B cell (primary cell): Measurements from ENCODE around the gene ANO9. TPM values are rescaled to one million over a fixed set of nuclear protein-coding genes. Genes with fewer than 3 reads are reported as not detected.

Source experiments
- ATAC-seq: fragments of 200-7000 bp; cut with Tn5 transposase; one replicate; pipeline ENCODE4 v1.10.0; 2021; ENCODE audit warnings: low read depth, mild to moderate bottlenecking, moderate number of reproducible peaks, moderate library complexity
- CTCF ChIA-PET: fragments of 350-600 bp; sonication (Branson Sonifier 250); formaldehyde crosslinking; loops from one replicate; lab custom pipeline; 2021; ENCODE audit warnings: antibody characterized with exemption, inconsistent platforms; lab: Charles Lee
- POLR2A ChIA-PET: fragments of 350-600 bp; sonication (Branson Sonifier 250); formaldehyde crosslinking; loops from one replicate; lab custom pipeline; 2021; ENCODE audit warnings: antibody characterized with exemption; lab: Charles Lee
- DNase-seq: peaks from one replicate; pipeline ENCODE4 v3.0.0; 2013
- H2AFZ ChIP-seq: 2 replicates; pipeline ENCODE4 v1.6.1; 2012; ENCODE audit warnings: mild to moderate bottlenecking, low read depth, low read length; ENCODE audit not compliant: insufficient read depth, poor library complexity, severe bottlenecking
- H3K27ac ChIP-seq, 2 donors: 1 replicate in 1 of 2; 2 replicates in 1 of 2; pipeline ENCODE4 v1.5.1; 2012 to 2013; ENCODE audit warnings: low read length in 2 of 2, mild to moderate bottlenecking in 2 of 2, moderate library complexity in 1 of 2
- H3K27me3 ChIP-seq, 4 experiments: fragments of 200-600 bp in 1 of 4; sonication (generic) in 1 of 4; replicated peaks in 1 of 4; 1 replicate in 2 of 4; 2 replicates in 2 of 4; pipeline versions ENCODE4 v1.6.1 to v1.7.0; 2013 to 2016; ENCODE audit warnings: low read length in 3 of 4, mild to moderate bottlenecking in 2 of 4, mixed read lengths in 1 of 4, moderate library complexity in 1 of 4; ENCODE audit not compliant: insufficient read depth in 4 of 4, control insufficient read depth in 3 of 4; ENCODE audit errors: control extremely low read depth in 1 of 4
- H3K36me3 ChIP-seq, 2 experiments: replicated peaks in 1 of 2; 1 replicate in 1 of 2; 2 replicates in 1 of 2; pipeline versions ENCODE4 v1.6.1 to v1.7.1; 2013; ENCODE audit warnings: low read length in 1 of 2; ENCODE audit not compliant: insufficient read depth in 2 of 2, control insufficient read depth in 1 of 2; ENCODE audit errors: control extremely low read depth in 1 of 2, extremely low read depth in 1 of 2
- H3K4me1 ChIP-seq, 2 donors: fragments of 200-600 bp in 1 of 2; sonication (generic) in 1 of 2; 1 replicate in 1 of 2; 2 replicates in 1 of 2; pipeline versions ENCODE4 v1.5.1 to v1.6.1; 2013 to 2017; ENCODE audit warnings: low read length in 2 of 2; ENCODE audit not compliant: control insufficient read depth in 2 of 2, insufficient read depth in 2 of 2
- H3K4me2 ChIP-seq: replicated peaks from 2 replicates; pipeline ENCODE3; 2012; ENCODE audit warnings: mild to moderate bottlenecking, low read depth, low read length; ENCODE audit not compliant: poor library complexity, severe bottlenecking
- H3K4me3 ChIP-seq, 5 experiments: fragments of 200-600 bp in 1 of 5; sonication (generic) in 1 of 5; 1 replicate in 3 of 5; 2 replicates in 2 of 5; pipeline versions ENCODE4 v1.5.1 to v1.7.0; 2011 to 2016; ENCODE audit warnings: low read length in 4 of 5, mild to moderate bottlenecking in 4 of 5, low read depth in 2 of 5, control low read depth in 1 of 5, moderate library complexity in 1 of 5; ENCODE audit not compliant: insufficient read depth in 1 of 5; ENCODE audit errors: control extremely low read depth in 1 of 5, extremely low read depth in 1 of 5
- H3K79me2 ChIP-seq: fragments of 200-600 bp; sonication (generic); one replicate; pipeline ENCODE4 v1.6.0; 2016; ENCODE audit warnings: low read length; ENCODE audit not compliant: control insufficient read depth, insufficient read depth
- H3K9ac ChIP-seq: fragments of 200-600 bp; sonication (generic); 2 replicates; pipeline ENCODE4 v1.6.1; 2017; ENCODE audit warnings: mild to moderate bottlenecking, low read length, moderate library complexity
- H3K9me3 ChIP-seq, 3 donors: one replicate each; pipeline versions ENCODE4 v1.6.1 to v1.7.1; 2013; ENCODE audit warnings: low read length in 2 of 3; ENCODE audit not compliant: control insufficient read depth in 2 of 3, insufficient read depth in 1 of 3; ENCODE audit errors: control extremely low read depth in 1 of 3
- H4K20me1 ChIP-seq: 2 replicates; pipeline ENCODE4 v1.6.0; 2012; ENCODE audit warnings: mild to moderate bottlenecking, low read length; ENCODE audit not compliant: insufficient read depth, control insufficient read depth, poor library complexity, severe bottlenecking
- H3K27ac Mint-ChIP-seq: one replicate; pipeline ENCODE4 v1.8.0; 2021; ENCODE audit warnings: mixed read lengths
- H3K27me3 Mint-ChIP-seq: one replicate; pipeline ENCODE4 v1.8.0; 2021; ENCODE audit warnings: mixed read lengths
- H3K4me1 Mint-ChIP-seq: one replicate; pipeline ENCODE4 v1.8.0; 2021; ENCODE audit warnings: mixed read lengths
- H3K4me3 Mint-ChIP-seq: one replicate; pipeline ENCODE4 v1.8.0; 2021; ENCODE audit warnings: mixed read lengths
- H3K9me3 Mint-ChIP-seq: one replicate; pipeline ENCODE4 v1.8.0; 2022; ENCODE audit warnings: mixed read lengths; ENCODE audit not compliant: insufficient read depth
- CTCF ChIP-seq: fragments of 200-600 bp; IDR thresholded peaks from one replicate; pipeline ENCODE4 v1.8.0; 2022; ENCODE audit warnings: antibody characterized with exemption, mild to moderate bottlenecking
- EZH2 ChIP-seq: IDR thresholded peaks from 2 replicates; pipeline ENCODE4 v1.6.1; 2012; ENCODE audit warnings: borderline replicate concordance, low read depth, mild to moderate bottlenecking, moderate library complexity, low read length; ENCODE audit not compliant: insufficient read depth, poor library complexity, severe bottlenecking
- WGBS: methylation state at CpG from one replicate; pipeline ENCODE4 v1.1.5; 2013; ENCODE audit warnings: missing lambda C conversion rate; ENCODE audit not compliant: insufficient coverage; 5-methylcytosine and 5-hydroxymethylcytosine counted together
- intact Hi-C: fragments of 100-400 bp; cut with micrococcal nuclease; formaldehyde crosslinking; loops from one replicate; pipeline ENCODE4 v1.10.0; 2022
- polyA plus RNA-seq: library from polyadenylated mRNA; depleted of rRNA; stranded (reverse); fragments of >200 nt; gene quantifications from 2 replicates; pipeline ENCODE4 v1.2.3, GENCODE V29; 2012
- total RNA-seq, 2 donors: library from RNA; stranded (reverse); fragments of 120-200 nt in 1 of 2; gene quantifications; 1 replicate in 1 of 2; 2 replicates in 1 of 2; pipeline versions ENCODE4 v1.2.3 to v1.2.4, GENCODE V29; 2013 to 2022

Gene ANO9
- total and polyA plus RNA-seq, 2 donors (not counting 1 experiment from before 2014, with no cell fraction given): 62.0 to 107 TPM

DNA sequence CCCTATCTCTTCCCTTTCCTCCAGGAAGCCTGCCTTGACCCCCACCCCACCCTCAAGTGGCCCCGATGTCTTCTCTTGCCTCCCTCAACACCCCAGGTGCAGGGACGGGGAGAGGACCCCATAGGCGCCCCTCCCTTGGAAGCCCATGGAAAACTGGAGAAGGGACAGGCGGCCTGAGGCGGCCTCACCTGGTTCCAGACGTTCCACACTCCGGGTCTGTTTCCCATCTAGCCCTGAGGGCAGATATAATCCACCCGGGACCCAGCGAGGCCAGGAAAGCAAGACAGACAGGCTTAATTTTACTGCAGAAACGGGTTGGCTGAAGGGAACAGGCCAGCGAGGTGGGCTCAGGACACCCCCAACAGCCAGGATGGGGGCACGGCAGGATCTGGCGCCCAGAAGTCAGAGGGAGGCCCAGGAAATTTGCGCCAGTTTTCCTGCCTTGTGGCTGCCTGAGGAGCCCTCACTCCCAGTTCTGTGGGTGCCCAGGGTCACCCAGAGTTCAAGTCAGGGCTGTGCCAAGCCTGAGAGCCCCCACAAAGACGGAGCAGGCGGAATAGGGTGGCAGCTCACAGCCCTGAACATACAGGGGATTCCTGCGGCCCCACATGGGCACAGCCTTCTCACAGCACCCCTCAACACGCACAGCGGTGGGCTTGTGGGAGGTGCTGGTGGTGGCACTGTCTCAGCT is 24.0 kb downstream of the ANO9 start:
- DNase-seq: no peak
- peak overlapping the region; percentile 77 for H3K9ac ChIP-seq
- no peak for ATAC-seq
- intact Hi-C loops: no loop called here
- no peaks in the 10 kb centered on the region for H3K9me3 Mint-ChIP-seq
- peak overlapping the region; percentile 78 for H3K4me3 Mint-ChIP-seq
- H3K4me3 ChIP-seq: peak overlapping the region in 3 of 5 experiments; percentile 67 to 79 (median 75)
- no peaks in the 10 kb centered on the region for H3K9me3 ChIP-seq
- peak overlapping the region; percentile 99 for H3K4me2 ChIP-seq
- no peak overlapping the region for H3K27ac ChIP-seq
- H4K20me1 ChIP-seq: peaks cover 5% of the 10 kb centered on the region
- no peaks in the 10 kb centered on the region for H3K36me3 ChIP-seq
- ChIA-PET CTCF (interaction anchor here (1.8 kb wide), 1 partner anchor 11 kb away, joined by 6 read pairs; no protein-coding TSS in a partner anchor), POLR2A (interaction anchor here (1.1 to 1.7 kb wide), 3 partner anchors 11 to 211 kb away, joined by 3 to 14 read pairs (median 4); partner anchors contain the start of genes BET1L, PTDSS2 and RIC8A)
- no peaks in the 10 kb centered on the region for H3K27me3 Mint-ChIP-seq
- peak overlapping the region; percentile 80 for H2AFZ ChIP-seq
- peaks cover 24 to 37% of the 10 kb centered on the region in 2 donors for H3K4me1 ChIP-seq
- WGBS: 82% methylated on average over 19 of the region's 19 CpGs
- peaks cover 24% of the 10 kb centered on the region for H3K4me1 Mint-ChIP-seq
- no peaks in the 10 kb centered on the region for H3K27me3 ChIP-seq
- peak overlapping the region; percentile 46 for H3K27ac Mint-ChIP-seq
- TF ChIP-seq EZH2 (no peak), CTCF (no peak)
- H3K79me2 ChIP-seq: peaks cover 13% of the 10 kb centered on the region
